ENCODE data around the gene SLC6A5. TPM values are rescaled to one million over a fixed set of nuclear protein-coding genes. Genes with fewer than 3 reads are reported as not detected.
"Not testable (repeated sequence)": the region's sequence is repeated elsewhere in the genome, so short reads cannot be mapped to it uniquely, and the experiment has no call there.

SLC6A5 gene
- total RNA-seq, 4 donors from 2014 or later = not detected

GRCh38 chr11:20559523-20560300, 39.7 kb upstream of the SLC6A5 start:
- DNase-seq (ENCODE audit: low spot score in 2 of 2) = no peak
- no peak overlapping the region for H3K27ac ChIP-seq
- 76% methylated on average over 4 of the region's 4 CpGs for WGBS

GRCh38 chr11:20561915-20562314, 37.5 kb upstream of the SLC6A5 start:
- H3K4me1 ChIP-seq = no peaks in the 10 kb centered on the region
- H3K36me3 ChIP-seq = no peaks in the 10 kb centered on the region
- 48% methylated on average over 1 of the region's 1 CpG for WGBS

More at GRCh38 chr11:20559523-20560300, 39.7 kb upstream of the SLC6A5 start:
- no peaks in the 10 kb centered on the region for H3K4me1 ChIP-seq
- H3K36me3 ChIP-seq = no peaks in the 10 kb centered on the region
- TF ChIP-seq POLR2A (IDR thresholded peaks at IDR 0.05) = no peak
- no peak for TF ChIP-seq CTCF (IDR thresholded peaks at IDR 0.05)
- no peak for TF ChIP-seq POLR2AphosphoS5 (IDR thresholded peaks at IDR 0.05)
- TF ChIP-seq EP300 (IDR thresholded peaks at IDR 0.05) = no peak
- no peaks in the 10 kb centered on the region for H3K9me3 ChIP-seq
- no peaks in the 10 kb centered on the region for H3K27me3 ChIP-seq
- H3K4me3 ChIP-seq = no peak overlapping the region

GRCh38 chr11:20563866-20564265, 35.5 kb upstream of the SLC6A5 start:
- Histone ChIP-seq H3K4me3 (no peak overlapping the region), H3K27ac (no peak overlapping the region), H3K4me1 (no peaks in the 10 kb centered on the region), H3K27me3 (no peaks in the 10 kb centered on the region), H3K36me3 (no peaks in the 10 kb centered on the region), H3K9me3 (no peaks in the 10 kb centered on the region)
- TF ChIP-seq EP300 (IDR thresholded peaks at IDR 0.05) (no peak), POLR2AphosphoS5 (IDR thresholded peaks at IDR 0.05) (no peak), POLR2A (IDR thresholded peaks at IDR 0.05) (no peak), CTCF (IDR thresholded peaks at IDR 0.05) (no peak)
- DNase-seq (ENCODE audit: low spot score in 2 of 2) = no peak

More at GRCh38 chr11:20561915-20562314, 37.5 kb upstream of the SLC6A5 start:
- Histone ChIP-seq H3K27me3 (no peaks in the 10 kb centered on the region), H3K27ac (no peak overlapping the region), H3K4me3 (no peak overlapping the region), H3K9me3 (no peaks in the 10 kb centered on the region)
- no peak for DNase-seq (ENCODE audit: low spot score in 2 of 2)
- no peak for TF ChIP-seq POLR2A (IDR thresholded peaks at IDR 0.05)
- TF ChIP-seq EP300 (IDR thresholded peaks at IDR 0.05) = no peak
- TF ChIP-seq CTCF (IDR thresholded peaks at IDR 0.05) = no peak
- TF ChIP-seq POLR2AphosphoS5 (IDR thresholded peaks at IDR 0.05) = no peak

- Histone ChIP-seq H3K4me3 (no peak overlapping the region), H3K4me1 (no peaks in the 10 kb centered on the region), H3K27me3 (no peaks in the 10 kb centered on the region), H3K9me3 (no peaks in the 10 kb centered on the region), H3K27ac (no peak overlapping the region), H3K36me3 (no peaks in the 10 kb centered on the region)
- 61% methylated on average over 1 of the region's 1 CpG for WGBS
- no peak for DNase-seq (ENCODE audit: low spot score in 2 of 2)
- TF ChIP-seq CTCF (IDR thresholded peaks at IDR 0.05) = no peak
- no peak for TF ChIP-seq POLR2AphosphoS5 (IDR thresholded peaks at IDR 0.05)
- no peak for TF ChIP-seq POLR2A (IDR thresholded peaks at IDR 0.05)
- TF ChIP-seq EP300 (IDR thresholded peaks at IDR 0.05) = no peak
Observed at GRCh38 chr11:20564846-20565635, 34.4 kb upstream of the SLC6A5 start.

- 33% methylated on average over 3 of the region's 4 CpGs for WGBS
- not testable (repeated sequence) for H3K27ac ChIP-seq; H3K4me1 ChIP-seq; H3K4me3 ChIP-seq; DNase-seq (ENCODE audit: low spot score in 2 of 2); H3K27me3 ChIP-seq; H3K36me3 ChIP-seq; H3K9me3 ChIP-seq
Observed at GRCh38 chr11:20566115-20566514, 33.3 kb upstream of the SLC6A5 start.

All from suprapubic skin (tissue), 4 donors.